Activated CD8-positive, alpha-beta T cell treated with anti-CD3 and anti-CD28 coated beads for 36 hours (primary cell): ENCODE measurements around the gene MRPL14. TPM values are rescaled to one million over a fixed set of nuclear protein-coding genes. Genes with fewer than 3 reads are reported as not detected.

ENCODE experiments used
- ATAC-seq: fragments of 200-7000 bp; cut with Tn5 transposase; one replicate; pipeline ENCODE4 v1.10.0; 2021; ENCODE audit warnings: mild to moderate bottlenecking, moderate library complexity
- CTCF ChIA-PET: fragments of 350-600 bp; sonication (Branson Sonifier 250); formaldehyde crosslinking; loops from one replicate; lab custom pipeline; 2021; ENCODE audit warnings: antibody characterized with exemption; lab: Charles Lee
- POLR2A ChIA-PET: fragments of 350-600 bp; sonication (Branson Sonifier 250); formaldehyde crosslinking; loops from one replicate; lab custom pipeline; 2021; ENCODE audit warnings: antibody characterized with exemption; lab: Charles Lee
- DNase-seq: peaks from one replicate; pipeline ENCODE4 v3.0.0-alpha.2; 2020
- H3K27ac Mint-ChIP-seq: one replicate; pipeline ENCODE4 v1.8.0; 2021; ENCODE audit warnings: mild to moderate bottlenecking, mixed read lengths
- H3K27me3 Mint-ChIP-seq: one replicate; pipeline ENCODE4 v1.8.0; 2021; ENCODE audit warnings: mixed read lengths
- H3K36me3 Mint-ChIP-seq: one replicate; pipeline ENCODE4 v1.8.0; 2021; ENCODE audit warnings: low read depth, mixed read lengths
- H3K4me1 Mint-ChIP-seq: one replicate; pipeline ENCODE4 v1.8.0; 2021; ENCODE audit warnings: low read depth, mixed read lengths
- H3K4me3 Mint-ChIP-seq: one replicate; pipeline ENCODE4 v1.8.0; 2021; ENCODE audit warnings: mild to moderate bottlenecking, moderate library complexity, mixed read lengths
- H3K9me3 Mint-ChIP-seq: one replicate; pipeline ENCODE4 v1.8.0; 2021; ENCODE audit warnings: mixed read lengths
- intact Hi-C: fragments of 100-400 bp; cut with micrococcal nuclease; formaldehyde crosslinking; loops from one replicate; pipeline ENCODE4 v1.10.0; 2022
- total RNA-seq, 2 experiments: library from RNA; stranded (reverse); gene quantifications; one replicate each; pipeline ENCODE4 v1.2.3, GENCODE V29; 2021
- TF ChIP-seq, protein P1 (sequence below): fragments of 200-600 bp; IDR thresholded peaks from one replicate; pipeline ENCODE4 v1.8.0; 2022; ENCODE audit warnings: antibody characterized with exemption, mild to moderate bottlenecking

Gene MRPL14
- 10 to 100 TPM; 42.8 to 44.3 TPM for total RNA-seq

DNA sequence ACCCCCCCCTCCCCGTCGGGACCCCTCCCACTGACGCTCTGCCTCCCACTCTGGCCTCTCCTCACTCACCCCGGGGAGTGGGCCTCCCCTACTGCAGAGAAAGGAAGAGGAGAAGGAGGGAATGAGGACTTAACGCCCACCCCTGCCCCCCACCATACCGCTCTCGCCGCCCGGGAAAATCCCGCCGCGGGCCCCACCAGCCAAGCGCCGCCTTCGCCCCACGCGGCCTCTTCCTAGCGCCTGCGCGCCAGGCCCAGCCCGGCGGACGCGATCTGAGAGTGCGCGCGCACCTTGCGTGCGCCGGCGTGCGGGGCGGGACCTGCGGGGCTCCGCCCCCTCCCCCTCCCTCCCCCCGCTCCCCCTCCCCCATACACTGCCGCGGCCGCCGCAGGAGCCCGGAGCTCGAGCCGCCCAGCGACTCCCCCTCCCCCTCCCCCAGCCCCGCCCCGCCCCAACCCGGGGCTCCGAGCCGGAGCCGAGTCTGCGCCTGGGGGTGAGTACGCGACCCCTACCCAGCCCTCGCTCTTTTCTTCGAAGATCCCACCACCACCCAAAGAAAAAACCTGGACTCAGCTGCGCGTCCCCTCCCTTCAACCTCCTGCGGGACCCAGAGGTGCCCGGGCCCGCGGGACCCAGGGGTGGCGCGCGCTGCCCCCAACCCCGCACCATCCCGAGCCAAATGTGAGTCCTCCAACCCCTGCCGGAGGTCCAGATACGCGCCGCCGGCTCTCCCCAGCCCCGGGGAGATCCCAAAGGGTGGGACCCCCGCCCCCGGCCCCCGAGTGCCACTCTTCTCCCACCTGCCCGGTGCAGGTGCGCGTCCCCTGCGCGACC is at the start of gene MRPL14, which contains the start of gene TMEM63B:
TSS of gene MRPL14 (minus strand) at position 267 of the 834 bp plus-strand sequence. CDS start 10,841 bp downstream, outside the sequence.
TSS of gene TMEM63B (plus strand) at position 369 of the 834 bp plus-strand sequence. CDS start 7,031 bp downstream, outside the sequence.
- Mint-ChIP-seq H3K4me1 (peaks cover 39% of the 10 kb centered on the region), H3K9me3 (no peaks in the 10 kb centered on the region), H3K27ac (peak within 1 kb of the TSS; percentile 96), H3K27me3 (no peaks in the 10 kb centered on the region), H3K36me3 (peaks cover 21% of the 10 kb centered on the region), H3K4me3 (peak within 1 kb of the TSS; percentile 84)
- DNase-seq (peak; percentile 89), ATAC-seq (peak; percentile 85)
- POLR2A ChIA-PET: interaction anchor here (1.4 kb wide), 1 partner anchor 120 kb away, joined by 5 read pairs; no protein-coding TSS in a partner anchor
- intact Hi-C loops: no loop called here
- TF ChIP-seq, protein P1, sequence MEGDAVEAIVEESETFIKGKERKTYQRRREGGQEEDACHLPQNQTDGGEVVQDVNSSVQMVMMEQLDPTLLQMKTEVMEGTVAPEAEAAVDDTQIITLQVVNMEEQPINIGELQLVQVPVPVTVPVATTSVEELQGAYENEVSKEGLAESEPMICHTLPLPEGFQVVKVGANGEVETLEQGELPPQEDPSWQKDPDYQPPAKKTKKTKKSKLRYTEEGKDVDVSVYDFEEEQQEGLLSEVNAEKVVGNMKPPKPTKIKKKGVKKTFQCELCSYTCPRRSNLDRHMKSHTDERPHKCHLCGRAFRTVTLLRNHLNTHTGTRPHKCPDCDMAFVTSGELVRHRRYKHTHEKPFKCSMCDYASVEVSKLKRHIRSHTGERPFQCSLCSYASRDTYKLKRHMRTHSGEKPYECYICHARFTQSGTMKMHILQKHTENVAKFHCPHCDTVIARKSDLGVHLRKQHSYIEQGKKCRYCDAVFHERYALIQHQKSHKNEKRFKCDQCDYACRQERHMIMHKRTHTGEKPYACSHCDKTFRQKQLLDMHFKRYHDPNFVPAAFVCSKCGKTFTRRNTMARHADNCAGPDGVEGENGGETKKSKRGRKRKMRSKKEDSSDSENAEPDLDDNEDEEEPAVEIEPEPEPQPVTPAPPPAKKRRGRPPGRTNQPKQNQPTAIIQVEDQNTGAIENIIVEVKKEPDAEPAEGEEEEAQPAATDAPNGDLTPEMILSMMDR: no peak
- CTCF ChIA-PET: no interaction called here

DNA sequence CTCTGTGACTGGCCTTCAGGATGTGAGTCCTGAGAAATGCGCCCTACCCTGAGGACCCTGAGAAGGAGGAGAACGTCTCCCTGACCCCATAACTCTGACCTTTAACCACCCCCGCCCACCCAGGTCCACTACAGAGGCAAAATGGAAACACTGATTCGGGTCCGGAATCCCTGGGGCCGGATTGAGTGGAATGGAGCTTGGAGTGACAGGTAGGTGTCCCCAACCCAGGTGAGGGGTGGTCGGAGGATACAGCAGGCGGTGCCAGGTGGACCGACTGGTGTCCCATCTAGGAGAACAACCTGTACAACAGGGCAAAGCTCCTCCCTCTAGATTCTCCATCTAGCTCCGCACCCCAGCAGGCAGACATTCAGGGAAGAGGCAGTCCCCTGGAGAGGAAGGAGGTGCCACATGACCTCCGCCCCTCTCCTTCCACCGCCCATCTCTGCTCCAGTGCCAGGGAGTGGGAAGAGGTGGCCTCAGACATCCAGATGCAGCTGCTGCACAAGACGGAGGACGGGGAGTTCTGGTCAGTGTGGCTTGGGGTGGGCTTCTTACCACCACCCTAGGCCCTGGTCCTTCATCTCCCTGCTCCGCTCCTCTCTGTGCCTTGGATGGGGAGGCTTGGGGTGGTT is 49.0 kb upstream of the MRPL14 start:
- Mint-ChIP-seq H3K36me3 (no peaks in the 10 kb centered on the region), H3K4me1 (peaks cover 27% of the 10 kb centered on the region), H3K27me3 (no peaks in the 10 kb centered on the region), H3K9me3 (no peaks in the 10 kb centered on the region), H3K4me3 (peak overlapping the region; percentile 43), H3K27ac (no peak overlapping the region)
- TF ChIP-seq, protein P1: no peak
- POLR2A ChIA-PET: interaction anchor here (0.6 to 3.1 kb wide), 6 partner anchors 13 to 81 kb away, joined by 3 to 17 read pairs (median 3); partner anchors contain the start of genes HSP90AB1 and SLC35B2
- ATAC-seq: no peak
- intact Hi-C loops: no loop called here
- CTCF ChIA-PET: interaction anchor here (0.8 to 1.4 kb wide), 5 partner anchors 10 to 162 kb away, joined by 3 to 4 read pairs (median 3); partner anchors contain the start of gene SLC29A1
- no peak for DNase-seq

DNA sequence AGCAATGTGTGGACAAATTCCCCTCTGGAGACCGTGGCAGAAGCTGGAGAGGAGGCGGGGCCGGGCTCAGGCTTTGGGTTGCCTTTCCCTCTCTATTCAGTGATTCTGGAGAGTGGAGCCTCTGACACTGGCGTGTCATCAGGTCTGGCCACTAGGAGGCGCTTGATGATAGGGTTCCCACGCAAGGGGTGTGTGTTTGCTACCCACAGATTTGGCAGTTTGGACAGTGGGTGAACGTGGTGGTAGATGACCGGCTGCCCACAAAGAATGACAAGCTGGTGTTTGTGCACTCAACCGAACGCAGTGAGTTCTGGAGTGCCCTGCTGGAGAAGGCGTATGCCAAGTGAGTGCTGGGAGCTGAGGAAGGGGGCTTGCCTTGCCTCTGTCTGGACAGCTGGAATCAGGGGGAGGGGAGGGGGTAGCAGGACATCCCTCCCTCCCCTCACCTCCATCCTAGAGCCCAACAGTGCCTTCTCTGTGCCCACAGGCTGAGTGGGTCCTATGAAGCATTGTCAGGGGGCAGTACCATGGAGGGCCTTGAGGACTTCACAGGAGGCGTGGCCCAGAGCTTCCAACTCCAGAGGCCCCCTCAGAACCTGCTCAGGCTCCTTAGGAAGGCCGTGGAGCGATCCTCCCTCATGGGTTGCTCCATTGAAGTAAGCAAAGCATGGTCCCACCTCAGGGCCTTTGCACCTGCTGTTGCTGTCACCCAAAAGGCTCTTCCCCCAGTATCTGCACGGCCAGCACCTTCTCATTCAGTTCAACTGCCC is 45.7 kb upstream of the MRPL14 start:
- Mint-ChIP-seq H3K27ac (peak overlapping the region; percentile 81), H3K36me3 (no peaks in the 10 kb centered on the region), H3K4me1 (peaks cover 27% of the 10 kb centered on the region), H3K9me3 (no peaks in the 10 kb centered on the region), H3K4me3 (no peak overlapping the region), H3K27me3 (no peaks in the 10 kb centered on the region)
- TF ChIP-seq, protein P1: peak; percentile 89
- ATAC-seq (peak; percentile 65), DNase-seq (peak; percentile 90)
- ChIA-PET POLR2A (interaction anchor here (0.6 to 2.5 kb wide), 14 partner anchors 8 to 83 kb away, joined by 3 to 15 read pairs (median 3); partner anchors contain the start of genes HSP90AB1 and SLC29A1), CTCF (interaction anchor here (0.6 to 2.7 kb wide), 41 partner anchors 8 to 398 kb away, joined by 3 to 28 read pairs (median 4); partner anchors contain the start of genes AARS2, SLC29A1 and SLC35B2)
- intact Hi-C loops: loop anchor here (2.0 to 5.0 kb wide), 2 partner anchors 64 to 166 kb away; no protein-coding TSS in a partner anchor

DNA sequence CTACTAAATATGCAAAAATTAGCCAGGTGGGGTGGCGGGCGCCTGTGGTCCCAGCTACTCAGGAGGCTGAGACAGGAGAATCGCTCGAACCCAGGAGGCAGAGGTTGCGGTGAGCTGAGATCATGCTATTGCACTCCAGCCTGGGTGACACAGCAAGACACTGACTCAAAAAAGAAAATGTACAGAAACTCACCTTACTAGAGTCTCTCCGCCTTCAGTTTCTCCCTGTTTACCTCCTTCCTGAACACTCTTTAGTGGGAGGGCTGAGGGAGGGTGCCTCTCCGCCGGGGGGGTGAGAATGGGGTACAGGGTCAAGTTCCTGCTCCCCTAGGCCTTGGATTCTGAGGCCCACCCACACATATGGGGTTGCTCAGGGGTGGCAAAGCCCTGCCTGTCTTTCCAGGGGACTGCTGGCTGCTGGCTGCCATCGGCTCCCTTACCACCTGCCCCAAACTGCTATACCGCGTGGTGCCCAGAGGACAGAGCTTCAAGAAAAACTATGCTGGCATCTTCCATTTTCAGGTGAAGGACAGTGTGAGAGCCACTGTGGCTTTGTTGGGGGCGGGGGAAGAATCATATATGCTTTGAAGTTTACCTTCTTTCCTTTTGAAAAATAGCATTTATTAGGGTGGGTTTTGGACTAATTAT is 44.8 kb upstream of the MRPL14 start:
- ChIA-PET CTCF (interaction anchor here (0.6 to 2.7 kb wide), 38 partner anchors 9 to 397 kb away, joined by 3 to 28 read pairs (median 4); partner anchors contain the start of genes AARS2, SLC29A1 and SLC35B2), POLR2A (interaction anchor here (1.0 to 2.5 kb wide), 8 partner anchors 9 to 84 kb away, joined by 3 to 15 read pairs (median 4); partner anchors contain the start of gene HSP90AB1)
- TF ChIP-seq, protein P1: no peak
- Mint-ChIP-seq H3K4me1 (peaks cover 24% of the 10 kb centered on the region), H3K36me3 (no peaks in the 10 kb centered on the region), H3K4me3 (peak overlapping the region; percentile 43), H3K27me3 (no peaks in the 10 kb centered on the region), H3K9me3 (no peaks in the 10 kb centered on the region), H3K27ac (peak overlapping the region; percentile 81)
- intact Hi-C loops: loop anchor here (2.0 to 5.0 kb wide), 2 partner anchors 65 to 167 kb away; no protein-coding TSS in a partner anchor
- peak; percentile 60 for ATAC-seq
- DNase-seq: peak; percentile 74
